Astrocyte of the spinal cord (primary cell): Measurements from ENCODE around the gene RAI14.
A peak's percentile ranks its signal among the peaks of the same experiment; 100 is the strongest.

Experiments
- DNase-seq: peaks from one replicate; pipeline ENCODE4 v3.0.0; 2011; ENCODE audit warnings: low read depth, low spot score
- H3K4me3 ChIP-seq: 2 replicates; pipeline ENCODE4 v1.5.1; 2011; ENCODE audit warnings: low read depth, mild to moderate bottlenecking, low read length, moderate library complexity
- CTCF ChIP-seq: IDR thresholded peaks from 2 replicates; pipeline ENCODE4 v1.5.1; 2012; ENCODE audit warnings: low read depth, mild to moderate bottlenecking, low read length, inconsistent platforms
- in situ Hi-C: cut with HindIII; loops from 2 replicates; pipeline ENCODE4 v1.10.0; 2017; ENCODE audit warnings: low sequenced_read_pairs

Gene RAI14

GRCh38 chr5:34682926-34683623 lies 26.9 kb downstream of the RAI14 start:
- no peak for TF ChIP-seq CTCF
- in situ Hi-C loops = no loop called here
- DNase-seq = peak; percentile 73
- no peak overlapping the region for H3K4me3 ChIP-seq

- in situ Hi-C loops = no loop called here
- TF ChIP-seq CTCF = no peak
- peak; percentile 83 for DNase-seq
- H3K4me3 ChIP-seq = no peak overlapping the region
These were observed 28.3 kb downstream of the RAI14 start for GRCh38 chr5:34684281-34684979.

- no peak overlapping the region for H3K4me3 ChIP-seq
- in situ Hi-C loops = no loop called here
- DNase-seq = no peak
- TF ChIP-seq CTCF = no peak
These were observed 28.8 kb downstream of the RAI14 start for GRCh38 chr5:34684980-34685352.

GRCh38 chr5:34685485-34686165 lies 29.5 kb downstream of the RAI14 start:
- no peak for TF ChIP-seq CTCF
- peak; percentile 76 for DNase-seq
- no peak overlapping the region for H3K4me3 ChIP-seq
- in situ Hi-C loops = no loop called here

GRCh38 chr5:34686762-34687268 lies 30.7 kb downstream of the RAI14 start:
- H3K4me3 ChIP-seq = no peak overlapping the region
- peak; percentile 99 for DNase-seq
- in situ Hi-C loops = no loop called here
- no peak for TF ChIP-seq CTCF

GRCh38 chr5:34687269-34688011 lies 31.3 kb downstream of the RAI14 start:
- no peak overlapping the region for H3K4me3 ChIP-seq
- TF ChIP-seq CTCF = no peak
- in situ Hi-C loops = no loop called here
- DNase-seq = peak; percentile 90
